NCI-H345 treated with DMSO at 0.1 percent for 48 hours (cell line): Measurements from ENCODE around the gene ST3GAL4.

Source experiments
- DNase-seq: peaks from one replicate; lab custom pipeline; 2025; ENCODE audit not compliant: unreplicated experiment; lab: John Stamatoyannopoulos, UW

The ST3GAL4 gene

DNA sequence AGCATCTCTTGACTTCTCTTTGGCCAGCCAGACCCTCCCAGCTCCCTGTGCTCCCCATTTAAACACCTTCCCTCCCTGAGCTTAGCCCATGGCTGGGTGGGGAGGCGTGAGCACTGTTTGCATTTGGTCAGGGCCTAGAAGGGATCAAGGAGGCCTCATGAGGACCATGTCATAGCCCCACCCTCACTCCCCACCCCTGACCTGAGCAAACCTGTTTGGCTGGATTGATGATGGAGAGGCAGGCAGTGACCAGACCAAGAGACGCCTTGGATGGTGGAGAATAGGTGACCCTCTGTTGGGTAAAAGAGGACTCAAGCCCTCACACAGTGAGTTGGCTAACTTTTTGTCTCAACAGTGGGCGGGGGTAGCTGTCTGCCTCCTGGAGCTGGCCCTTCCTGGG, 49.9 kb downstream of the ST3GAL4 start:
- no peak for DNase-seq

DNA sequence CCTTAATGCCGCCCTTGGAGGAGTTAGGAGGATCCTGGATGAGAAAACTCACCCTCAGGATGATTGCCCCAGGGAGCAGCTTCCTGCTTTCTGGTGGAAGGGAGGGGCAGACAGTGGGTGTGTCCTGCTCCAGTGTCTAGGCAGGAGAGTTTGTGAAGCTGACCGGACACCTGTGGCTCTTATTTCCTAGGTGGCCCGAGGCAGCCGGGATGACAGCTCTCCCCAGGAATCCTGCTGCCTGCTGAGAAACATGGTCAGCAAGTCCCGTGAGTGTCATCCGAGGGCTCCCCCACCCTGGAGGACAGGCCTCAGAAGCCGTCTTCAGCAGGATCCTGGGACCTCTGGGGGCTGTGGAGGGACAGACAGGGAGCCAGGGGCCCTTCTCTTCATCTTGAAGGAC, 50.4 kb downstream of the ST3GAL4 start:
- no peak for DNase-seq

DNA sequence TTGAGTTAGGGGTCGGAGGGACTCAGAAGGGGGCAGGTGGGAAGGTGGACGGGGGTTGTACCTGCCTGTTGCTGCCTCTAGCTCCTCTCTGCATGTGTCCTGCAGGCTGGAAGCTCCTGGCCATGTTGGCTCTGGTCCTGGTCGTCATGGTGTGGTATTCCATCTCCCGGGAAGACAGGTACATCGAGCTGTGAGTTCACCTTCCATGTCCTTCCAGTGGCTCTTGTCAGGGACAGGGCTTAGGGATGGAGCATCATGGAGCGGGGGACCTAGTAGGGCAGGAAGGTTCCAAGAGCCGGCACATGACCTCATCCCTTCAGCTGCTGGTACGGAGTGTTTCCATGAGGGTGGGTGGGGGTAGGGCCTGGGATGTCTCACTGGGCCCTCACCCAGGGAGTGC, 50.9 kb downstream of the ST3GAL4 start:
- no peak for DNase-seq

DNA sequence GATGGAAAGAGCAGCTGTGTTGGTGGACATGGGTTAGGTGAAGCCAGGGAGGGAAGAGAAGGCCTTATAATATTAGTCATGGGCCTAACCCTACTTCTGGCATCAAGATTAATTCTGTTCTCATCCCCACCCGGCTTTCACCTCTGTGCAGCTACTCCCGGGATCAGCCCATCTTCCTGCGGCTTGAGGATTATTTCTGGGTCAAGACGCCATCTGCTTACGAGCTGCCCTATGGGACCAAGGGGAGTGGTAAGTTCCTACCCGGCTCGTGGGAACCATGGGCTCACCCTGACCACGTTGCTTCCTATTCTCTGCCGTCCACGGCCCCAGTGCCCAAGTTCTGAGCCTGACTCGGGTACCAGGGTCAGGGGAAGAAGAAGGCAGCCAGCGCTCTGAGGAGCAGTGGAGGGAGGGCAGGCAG, 51.6 kb downstream of the ST3GAL4 start:
- DNase-seq: no peak

DNA sequence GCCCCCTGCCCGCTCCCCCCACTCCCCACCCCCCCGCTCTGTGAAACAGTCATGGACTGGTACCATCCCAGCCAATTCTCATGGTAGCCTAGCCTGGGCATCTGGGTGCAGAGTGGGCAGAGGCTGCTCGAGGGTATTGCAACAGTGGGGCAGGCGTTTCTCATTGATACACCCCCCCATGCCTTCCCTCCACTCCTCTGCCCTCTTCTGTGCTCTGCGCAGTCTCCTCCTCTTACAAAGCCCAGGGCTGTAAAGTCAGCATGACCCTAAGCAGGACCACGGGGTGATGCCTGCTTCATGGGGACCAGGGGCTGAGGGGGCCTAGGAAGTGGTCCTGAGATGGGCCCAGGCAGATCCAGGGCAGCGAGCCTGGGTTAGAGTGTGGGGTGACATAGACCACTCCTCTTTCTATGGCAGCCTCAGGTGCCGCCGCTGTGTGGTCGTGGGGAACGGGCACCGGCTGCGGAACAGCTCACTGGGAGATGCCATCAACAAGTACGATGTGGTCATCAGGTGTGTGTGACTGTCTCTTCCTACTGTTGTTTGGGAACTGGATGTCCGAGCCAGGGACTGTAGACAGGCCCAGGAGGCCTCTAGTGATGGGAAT, 52.3 kb downstream of the ST3GAL4 start:
- DNase-seq: no peak

DNA sequence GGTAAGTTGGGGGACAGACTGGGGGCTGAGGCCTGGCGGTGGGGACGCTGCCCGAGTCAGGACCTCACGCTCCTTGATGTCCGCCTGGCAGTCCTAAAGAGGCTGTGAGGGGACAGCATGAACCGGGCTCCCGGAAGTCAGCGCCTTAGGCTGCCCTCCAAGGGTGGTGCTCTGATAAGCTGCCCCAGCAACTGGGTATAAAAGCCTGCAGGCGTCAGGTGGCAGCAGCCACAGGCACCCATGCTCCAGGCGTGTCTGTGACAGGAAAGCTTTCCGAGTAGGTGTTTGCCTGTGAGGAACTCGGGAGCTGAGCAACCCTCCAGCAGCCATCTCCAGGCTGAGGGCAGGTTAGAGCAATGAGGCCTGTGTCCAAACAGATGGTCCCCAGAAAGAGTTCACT, 53.0 kb downstream of the ST3GAL4 start:
- DNase-seq: no peak

DNA sequence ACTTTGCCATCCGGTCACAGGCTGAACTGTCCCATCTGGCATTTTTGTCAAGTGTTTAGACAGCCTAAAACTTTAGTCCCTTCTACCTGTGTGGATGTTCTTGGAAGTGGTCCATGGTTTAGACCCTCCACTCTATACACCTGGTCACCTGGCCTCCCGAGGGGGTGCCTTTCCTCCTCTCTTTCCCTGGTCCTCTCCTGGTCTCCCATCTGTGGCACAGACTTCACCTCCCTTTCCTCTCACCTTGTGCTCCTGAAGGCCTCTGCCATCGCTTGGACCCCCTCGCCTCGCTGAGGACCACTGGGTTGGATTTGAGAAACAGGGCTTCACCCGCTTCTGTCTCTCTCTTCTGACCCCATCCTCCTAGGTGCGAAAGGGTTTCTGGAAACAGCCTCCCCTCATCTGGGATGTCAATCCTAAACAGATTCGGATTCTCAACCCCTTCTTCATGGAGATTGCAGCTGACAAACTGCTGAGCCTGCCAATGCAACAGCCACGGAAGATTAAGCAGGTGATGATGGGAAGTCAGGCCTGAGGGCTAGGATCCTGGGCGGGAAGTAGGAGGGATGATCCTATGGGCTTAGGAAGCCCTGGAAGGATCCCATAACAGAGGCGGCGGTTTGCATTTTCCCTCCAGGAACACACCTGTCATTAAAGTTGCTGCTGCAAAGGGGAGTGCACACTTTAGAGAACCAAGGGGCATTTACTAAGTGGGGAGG, 53.6 kb downstream of the ST3GAL4 start:
- DNase-seq: no peak

DNA sequence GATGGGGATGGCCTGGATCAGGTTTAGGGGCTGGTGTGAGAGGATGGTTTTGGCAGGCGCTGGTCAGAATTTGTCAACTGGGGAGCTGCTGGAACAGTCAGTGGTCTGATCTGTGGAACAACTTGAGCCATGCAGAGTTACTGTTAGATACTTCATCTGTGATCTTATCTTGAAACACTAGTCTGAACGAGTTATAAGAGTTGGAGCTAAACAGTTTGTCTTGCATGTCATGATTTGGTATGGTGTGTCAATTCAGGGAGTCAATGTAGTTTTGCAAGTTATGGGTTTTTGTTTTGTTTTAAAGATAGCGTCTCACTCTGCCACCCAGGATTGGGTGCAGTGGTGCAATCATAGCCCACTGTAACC, 54.1 kb downstream of the ST3GAL4 start:
- DNase-seq: no peak

DNA sequence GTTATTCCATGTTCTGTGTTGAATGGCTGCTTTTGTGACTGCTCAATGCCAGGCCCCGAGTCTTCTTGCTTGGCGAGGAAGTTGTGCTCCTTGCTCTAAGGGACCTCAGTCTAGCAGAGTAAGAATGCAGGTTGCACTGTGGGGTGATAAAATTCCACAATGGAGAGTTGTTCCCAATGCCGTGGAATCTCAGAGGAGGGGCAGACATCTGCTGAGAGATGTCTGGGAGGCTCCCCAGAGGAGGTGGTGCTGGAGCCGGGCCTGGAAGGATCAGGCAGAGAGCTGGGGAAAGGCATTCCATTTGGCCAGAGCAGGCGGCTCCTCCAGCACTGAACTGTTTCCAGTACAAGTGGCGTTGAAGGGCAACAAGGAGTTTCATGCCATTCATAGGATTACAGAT, 55.2 kb downstream of the ST3GAL4 start:
- no peak for DNase-seq

DNA sequence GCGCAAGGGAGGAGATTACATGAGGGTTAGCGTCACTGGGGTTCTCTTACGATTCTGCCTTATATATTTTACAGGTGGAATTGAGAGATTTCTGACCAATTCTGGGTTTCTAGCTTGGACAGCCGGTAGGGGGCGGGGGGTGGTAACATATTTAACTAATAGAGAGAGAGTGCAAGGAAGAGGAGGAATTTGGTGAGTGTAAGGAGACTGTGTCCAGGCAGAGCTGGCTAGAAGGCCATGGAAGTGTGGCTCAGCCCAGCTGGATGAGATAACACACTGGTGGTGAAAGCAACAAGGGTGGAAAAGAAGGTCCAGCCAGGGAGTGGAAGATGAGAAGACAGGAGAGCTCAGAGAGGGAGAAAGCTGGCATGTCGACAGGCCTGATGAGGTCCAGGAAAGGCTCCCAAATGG, 56.5 kb downstream of the ST3GAL4 start:
- DNase-seq: no peak

DNA sequence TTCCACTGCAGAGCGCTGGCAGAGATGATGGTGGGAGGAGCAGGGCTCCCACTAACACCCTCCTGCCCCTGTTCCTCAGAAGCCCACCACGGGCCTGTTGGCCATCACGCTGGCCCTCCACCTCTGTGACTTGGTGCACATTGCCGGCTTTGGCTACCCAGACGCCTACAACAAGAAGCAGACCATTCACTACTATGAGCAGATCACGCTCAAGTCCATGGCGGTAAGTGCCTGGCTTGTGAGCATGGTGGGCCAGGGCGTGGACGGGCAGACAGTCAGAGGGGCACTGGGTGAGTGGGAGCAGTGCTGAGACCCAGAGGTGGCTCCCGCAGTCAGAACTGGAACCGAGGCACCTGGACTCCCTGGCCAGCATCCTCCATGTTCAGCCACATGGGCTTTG, 57.9 kb downstream of the ST3GAL4 start:
- DNase-seq: no peak

DNA sequence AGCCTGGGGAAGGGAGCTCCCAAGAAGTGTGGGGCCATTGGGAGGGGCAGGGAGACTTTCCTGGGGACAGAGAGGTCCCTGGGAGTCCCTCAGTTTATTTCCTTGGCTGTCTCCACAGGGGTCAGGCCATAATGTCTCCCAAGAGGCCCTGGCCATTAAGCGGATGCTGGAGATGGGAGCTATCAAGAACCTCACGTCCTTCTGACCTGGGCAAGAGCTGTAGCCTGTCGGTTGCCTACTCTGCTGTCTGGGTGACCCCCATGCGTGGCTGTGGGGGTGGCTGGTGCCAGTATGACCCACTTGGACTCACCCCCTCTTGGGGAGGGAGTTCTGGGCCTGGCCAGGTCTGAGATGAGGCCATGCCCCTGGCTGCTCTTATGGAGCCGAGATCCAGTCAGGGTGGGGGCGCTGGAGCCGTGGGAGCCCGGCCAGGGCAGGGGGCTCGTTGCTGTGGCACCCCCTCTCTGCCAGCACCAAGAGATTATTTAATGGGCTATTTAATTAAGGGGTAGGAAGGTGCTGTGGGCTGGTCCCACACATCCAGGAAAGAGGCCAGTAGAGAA, 58.4 kb downstream of the ST3GAL4 start:
- DNase-seq: no peak

DNA sequence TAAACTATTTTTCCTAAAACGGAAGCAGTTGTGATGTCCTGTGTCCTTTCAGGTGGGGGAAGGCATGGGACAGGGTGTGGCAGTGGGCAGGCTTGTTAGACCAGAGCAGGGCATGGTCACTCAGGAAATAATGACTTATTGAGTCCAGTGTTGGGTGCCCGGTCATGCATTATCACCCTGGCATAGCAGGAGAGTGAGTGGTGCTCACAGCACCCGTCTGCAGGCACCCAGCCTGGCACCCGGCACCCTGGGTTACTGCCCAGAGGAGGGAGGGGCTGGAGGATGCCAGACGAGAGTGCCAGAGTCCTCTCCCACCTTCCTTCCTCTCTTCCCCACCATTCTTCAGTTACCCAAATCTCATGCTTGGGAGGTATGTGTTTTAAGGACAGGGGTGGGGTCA, 59.1 kb downstream of the ST3GAL4 start:
- DNase-seq: no peak

DNA sequence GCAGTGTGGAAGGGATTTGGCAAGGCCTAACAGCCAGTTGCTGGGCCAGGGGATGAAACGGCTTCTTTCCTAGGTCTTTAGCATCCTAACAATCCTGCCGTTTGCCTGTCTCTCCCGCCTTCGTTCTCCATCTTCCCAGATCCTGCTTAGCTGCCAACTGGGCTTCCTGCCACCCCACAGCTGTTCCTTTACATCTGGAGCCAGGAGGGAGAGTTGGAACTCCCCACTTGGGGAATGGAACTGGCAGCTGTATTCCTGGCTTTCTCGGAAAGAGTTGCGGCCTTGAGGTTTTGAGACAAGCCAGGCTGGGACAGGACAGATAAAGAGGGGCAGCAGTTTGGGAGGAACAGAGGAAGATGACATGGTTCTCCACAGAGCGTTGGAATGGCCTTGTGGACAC, 59.6 kb downstream of the ST3GAL4 start:
- DNase-seq: no peak

DNA sequence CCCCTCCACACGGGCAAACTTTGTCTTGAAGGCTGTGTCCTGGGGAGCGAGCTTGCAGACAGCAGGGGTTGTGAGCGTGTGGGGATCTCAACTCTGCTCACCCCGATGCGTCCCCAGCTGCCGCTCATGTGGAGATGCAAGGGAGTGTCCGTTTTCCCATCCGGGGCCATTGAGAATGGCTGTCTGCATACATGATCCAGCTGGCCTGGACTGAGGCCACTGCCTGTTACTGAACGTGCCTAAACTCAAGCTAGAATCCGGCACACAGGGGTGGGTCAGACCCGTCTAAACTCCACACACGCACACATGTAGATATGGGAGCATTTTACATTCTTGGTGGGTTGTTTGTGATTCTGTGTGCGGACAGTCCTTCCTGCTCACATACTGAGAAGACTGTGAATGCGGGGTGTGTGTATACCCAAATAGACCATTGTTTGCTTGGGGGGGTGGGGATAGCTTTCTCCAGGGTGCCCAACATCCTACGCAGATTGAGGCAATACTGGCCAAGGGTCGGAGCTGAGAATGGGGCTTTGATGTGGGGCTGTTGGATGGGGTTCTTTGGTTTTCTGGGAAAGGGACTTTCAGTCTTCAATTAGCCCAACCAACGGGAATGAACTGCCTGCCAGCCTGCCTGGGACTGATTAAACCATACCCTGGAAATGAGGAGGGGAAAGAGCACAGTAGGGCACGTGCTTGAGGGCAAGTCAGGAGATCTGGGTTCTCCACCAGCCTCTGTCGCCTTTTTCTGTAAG, 60.4 kb downstream of the ST3GAL4 start:
- DNase-seq: no peak

DNA sequence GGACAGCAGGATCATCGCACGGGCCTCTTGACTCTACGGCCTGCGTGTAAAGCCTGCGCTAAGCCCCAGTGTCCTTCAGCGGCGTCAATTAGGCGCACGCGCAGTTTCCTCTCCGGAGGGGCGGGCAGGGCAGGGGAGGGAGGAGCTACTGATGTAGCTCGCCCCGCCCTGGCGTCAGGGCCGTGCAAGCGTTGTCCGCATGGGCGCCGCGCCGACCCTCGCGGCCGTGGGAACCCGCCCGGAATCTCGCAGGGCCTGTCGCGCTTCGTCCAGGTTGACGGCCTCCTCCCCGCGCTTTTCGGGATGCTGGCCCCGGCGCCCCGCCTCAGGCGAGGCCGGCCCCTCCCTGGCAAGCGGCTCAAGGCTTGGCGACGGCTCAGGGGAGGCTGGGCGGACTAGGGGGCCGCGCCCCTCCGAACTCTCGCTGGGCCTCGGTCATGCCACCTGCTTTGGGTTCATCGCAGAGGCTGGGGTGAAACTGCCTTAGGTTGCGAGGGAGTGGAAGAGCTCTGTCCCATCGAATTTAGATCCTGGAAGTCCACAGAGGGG, 61.1 kb downstream of the ST3GAL4 start:
- DNase-seq: no peak

DNA sequence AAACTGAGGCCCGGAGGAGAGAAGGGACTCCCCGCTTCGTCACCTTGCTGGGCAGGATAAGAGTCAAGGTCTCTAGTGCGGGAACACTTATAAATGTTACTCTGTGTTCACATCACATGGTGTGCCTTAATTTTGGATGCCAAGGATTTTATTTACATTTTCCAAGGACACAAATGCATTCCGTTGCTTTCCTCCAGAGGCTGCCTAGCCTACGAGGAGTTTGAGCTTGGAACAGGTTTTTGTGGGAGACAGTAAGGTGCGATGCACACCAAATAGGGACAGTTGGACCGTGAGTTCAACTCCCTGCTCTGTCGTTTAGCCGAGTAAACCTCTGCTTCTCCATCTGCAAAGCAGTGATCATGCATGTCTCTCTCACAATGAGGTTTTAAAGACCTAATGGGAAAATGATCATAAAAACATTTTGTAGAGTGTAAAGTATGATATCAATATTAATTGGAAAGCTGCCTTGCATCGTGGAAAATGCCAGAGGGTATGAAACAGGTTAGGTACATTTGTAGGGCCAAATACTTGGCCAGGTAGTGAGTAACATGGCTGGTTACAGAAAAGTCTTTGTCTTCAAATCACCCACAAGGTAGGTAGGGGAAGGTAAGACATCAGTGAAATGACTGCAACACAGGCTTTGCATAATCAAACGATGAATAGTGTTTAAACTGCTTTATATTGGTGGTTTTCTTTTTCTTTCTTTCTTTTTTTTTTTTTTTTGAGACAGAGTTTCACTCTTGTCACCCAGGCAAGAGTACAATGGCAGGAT, 61.8 kb downstream of the ST3GAL4 start:
- no peak for DNase-seq

DNA sequence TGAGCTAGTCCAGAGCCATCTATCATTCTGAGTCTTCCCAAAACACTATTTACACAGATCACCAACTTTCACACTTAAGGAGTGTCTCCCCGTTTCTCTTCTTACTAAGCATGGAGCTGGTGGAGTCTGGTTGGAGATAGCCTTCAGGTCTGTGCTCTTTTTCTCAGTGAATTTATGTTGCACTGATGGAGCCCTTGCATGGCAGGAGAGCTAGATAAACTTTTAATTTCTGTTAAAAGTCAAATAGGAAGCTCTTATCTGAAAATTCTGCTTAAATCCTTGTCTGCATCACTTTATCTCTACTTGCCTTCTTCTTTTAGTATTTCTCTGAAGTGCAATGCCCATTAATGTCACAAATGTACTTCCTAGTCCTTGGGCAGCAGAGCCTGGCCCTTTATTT, 63.4 kb downstream of the ST3GAL4 start:
- no peak for DNase-seq

DNA sequence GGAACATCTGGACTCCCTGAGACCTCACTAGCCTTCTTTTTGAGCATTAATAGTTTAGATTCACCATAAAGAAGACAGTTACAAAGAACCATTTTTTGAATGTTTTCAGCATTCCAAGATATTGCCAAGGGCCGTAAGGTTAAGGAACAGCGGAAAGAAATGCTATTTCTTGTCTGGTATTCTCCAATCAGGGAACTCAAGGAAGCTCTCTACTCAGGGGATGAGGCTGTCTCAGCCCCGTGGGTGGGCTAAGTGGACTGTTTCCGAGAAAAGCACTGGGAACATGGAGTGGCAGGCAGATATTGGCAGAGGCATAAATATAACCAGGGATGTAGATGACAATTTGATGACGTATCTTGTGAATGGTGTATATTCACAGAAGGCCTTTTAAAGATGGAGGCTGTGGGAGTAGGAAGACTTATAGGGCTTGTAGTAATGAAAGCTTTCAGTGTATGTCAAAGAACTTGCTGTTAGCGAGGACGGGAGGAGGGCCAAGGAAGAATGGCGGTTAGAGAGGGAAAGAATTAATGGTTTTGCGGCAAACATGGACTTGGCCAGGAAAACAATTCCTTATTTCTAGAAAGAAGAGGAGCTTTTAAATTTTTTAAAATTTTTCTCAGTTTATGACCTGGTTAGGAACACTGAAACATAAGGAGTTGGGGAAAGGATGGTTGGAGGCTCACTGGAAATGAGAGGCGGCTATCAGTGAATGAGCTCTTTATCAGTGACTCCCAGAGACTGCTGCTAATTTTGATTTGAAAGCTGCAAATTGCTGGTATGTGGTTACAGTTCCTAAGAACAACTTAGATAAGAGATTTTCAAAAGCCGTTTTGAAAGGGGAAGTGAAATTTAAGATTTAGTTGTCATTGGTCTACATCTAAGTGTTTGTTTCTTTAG, 64.6 kb downstream of the ST3GAL4 start:
- DNase-seq: no peak

DNA sequence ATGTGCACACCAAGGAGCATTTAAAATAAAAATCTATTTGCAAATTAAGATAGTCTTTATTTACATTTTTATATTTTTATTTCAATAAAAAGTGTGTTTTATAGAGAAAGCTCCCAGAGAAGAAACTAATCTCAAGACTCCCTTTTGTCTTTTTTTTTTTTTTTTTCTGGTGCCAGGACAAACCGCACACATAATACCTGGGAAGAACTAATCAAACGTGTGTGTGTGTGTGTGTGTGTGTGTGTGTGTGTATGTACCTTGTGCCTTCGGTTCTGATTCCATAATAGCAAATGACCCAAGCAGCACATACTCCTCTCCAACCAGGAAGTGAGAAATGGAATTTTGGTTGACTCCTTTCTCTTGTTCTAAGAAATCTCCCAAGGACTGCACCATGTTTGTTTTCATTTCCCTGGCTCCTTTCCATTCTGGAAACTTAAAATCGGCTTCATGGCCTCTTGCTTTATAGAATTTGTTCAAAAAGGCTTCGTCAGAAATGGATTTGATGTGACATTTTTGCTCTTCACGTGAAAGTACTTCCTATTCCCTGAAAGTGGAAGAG, 65.3 kb downstream of the ST3GAL4 start:
- DNase-seq: no peak
